Measurements from ENCODE around the gene GBA2. TPM values are rescaled to one million over a fixed set of nuclear protein-coding genes. Genes with fewer than 3 reads are reported as not detected.

The GBA2 gene
- polyA plus RNA-seq, 1 donor, result 70.2 TPM

GRCh38 chr9:35766997-35767396, 18.0 kb upstream of the GBA2 start:
- DNase-seq (ENCODE audit: low read depth), result no peak

GRCh38 chr9:35763803-35764202, 14.8 kb upstream of the GBA2 start:
- no peak for DNase-seq (ENCODE audit: low read depth)

- no peak for DNase-seq (ENCODE audit: low read depth)
Measured at GRCh38 chr9:35763181-35763580, 14.2 kb upstream of the GBA2 start.

- DNase-seq (ENCODE audit: low read depth), result no peak
Measured at GRCh38 chr9:35760651-35761050, 11.6 kb upstream of the GBA2 start.

- no peak for DNase-seq (ENCODE audit: low read depth)
Measured at GRCh38 chr9:35759795-35760194, 10.8 kb upstream of the GBA2 start.

GRCh38 chr9:35758475-35759050, 9.5 kb upstream of the GBA2 start:
- DNase-seq (ENCODE audit: low read depth), result no peak

GRCh38 chr9:35757892-35758275, 8.9 kb upstream of the GBA2 start:
- DNase-seq (ENCODE audit: low read depth), result no peak

GRCh38 chr9:35757226-35757891, 8.3 kb upstream of the GBA2 start:
- no peak for DNase-seq (ENCODE audit: low read depth)

GRCh38 chr9:35756275-35757225, 7.5 kb upstream of the GBA2 start:
- no peak for DNase-seq (ENCODE audit: low read depth)

GRCh38 chr9:35755071-35755470, 6.0 kb upstream of the GBA2 start:
- no peak for DNase-seq (ENCODE audit: low read depth)

GRCh38 chr9:35754264-35754663, 5.2 kb upstream of the GBA2 start, which contains the start of gene MSMP:
Gene MSMP (minus strand): TSS chr9:35754276. CDS start chr9:35754129, 147 bp downstream.
- DNase-seq (ENCODE audit: low read depth), result no peak

GRCh38 chr9:35753466-35753865, 4.4 kb upstream of the GBA2 start:
- no peak for DNase-seq (ENCODE audit: low read depth)

- no peak for DNase-seq (ENCODE audit: low read depth)
Measured at GRCh38 chr9:35750256-35750531, 1.2 kb upstream of the GBA2 start.

GRCh38 chr9:35749515-35750255, 657 bp upstream of the GBA2 start:
- DNase-seq (ENCODE audit: low read depth), result no peak

GRCh38 chr9:35748242-35748857, 678 bp downstream of the GBA2 start:
- no peak for DNase-seq (ENCODE audit: low read depth)

GRCh38 chr9:35746583-35746982, 2.4 kb downstream of the GBA2 start:
- DNase-seq (ENCODE audit: low read depth), result no peak

GRCh38 chr9:35745569-35745968, 3.5 kb downstream of the GBA2 start:
- no peak for DNase-seq (ENCODE audit: low read depth)

- no peak for DNase-seq (ENCODE audit: low read depth)
Measured at GRCh38 chr9:35743880-35744518, 5.0 kb downstream of the GBA2 start.

GRCh38 chr9:35743452-35743851, 5.6 kb downstream of the GBA2 start:
- no peak for DNase-seq (ENCODE audit: low read depth)

GRCh38 chr9:35741740-35742139, 7.3 kb downstream of the GBA2 start:
- no peak for DNase-seq (ENCODE audit: low read depth)

GRCh38 chr9:35740243-35740642, 8.8 kb downstream of the GBA2 start:
- DNase-seq (ENCODE audit: low read depth), result no peak
